Left ventricle myocardium inferior (tissue), 1 donor: Measurements from ENCODE around the gene ODC1. TPM values are rescaled to one million over a fixed set of nuclear protein-coding genes. Genes with fewer than 3 reads are reported as not detected.

Source experiments
- DNase-seq: peaks from one replicate; pipeline ENCODE4 v3.0.0-alpha.2; 2020
- H3K27ac ChIP-seq: fragments of 200-600 bp; replicated peaks from 2 replicates; pipeline ENCODE4 v1.8.0; 2021
- H3K27me3 ChIP-seq: fragments of 200-600 bp; 2 replicates; pipeline ENCODE4 v1.8.0; 2021; ENCODE audit warnings: low read depth
- H3K36me3 ChIP-seq: fragments of 200-600 bp; 2 replicates; pipeline ENCODE4 v1.8.0; 2021
- H3K4me1 ChIP-seq: fragments of 200-600 bp; 2 replicates; pipeline ENCODE4 v1.8.0; 2021
- H3K4me3 ChIP-seq: fragments of 200-600 bp; 2 replicates; pipeline ENCODE4 v1.8.0; 2021; ENCODE audit warnings: mild to moderate bottlenecking, moderate library complexity
- H3K9me3 ChIP-seq: fragments of 200-600 bp; replicated peaks from 2 replicates; pipeline ENCODE4 v1.8.0; 2021
- intact Hi-C: fragments of 100-400 bp; cut with micrococcal nuclease; formaldehyde crosslinking; loops from one replicate; pipeline ENCODE4 v1.11.0; 2022
- total RNA-seq: library from RNA; stranded (reverse); fragmentation: NEBNext Ultra II Directional; extraction: Animal tissue kit (Norgen Biotek cat#: 25700); gene quantifications from one replicate; pipeline ENCODE4 v1.2.1, GENCODE V29; 2021
- TF ChIP-seq, protein P1 (sequence below): fragments of 200-600 bp; IDR thresholded peaks from 2 replicates; pipeline ENCODE4 v1.8.0; 2021; ENCODE audit warnings: antibody characterized with exemption, mild to moderate bottlenecking, borderline replicate concordance
- donor health status: DM: no; HTN: yes; CAD: no; lungs with severe emphysema.

The ODC1 gene
- total RNA-seq, 1 donor from 2014 or later, result 41.7 TPM

DNA sequence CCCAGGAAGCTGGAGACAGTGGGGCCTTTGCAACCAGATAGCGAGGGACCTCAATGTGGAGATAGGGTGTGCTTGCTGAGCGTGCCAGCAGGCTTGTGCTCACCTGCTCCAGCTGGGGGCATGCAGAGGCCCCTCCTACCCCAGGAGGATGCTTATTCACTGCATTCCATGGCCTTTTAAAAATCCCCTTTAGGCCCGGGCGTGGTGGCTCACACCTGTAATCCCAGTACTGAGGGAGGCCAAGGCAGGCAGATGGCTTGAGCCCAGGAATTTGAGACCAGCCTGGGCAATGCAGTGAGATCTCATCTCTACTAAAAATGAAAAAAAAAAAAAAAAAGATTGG is 54.5 kb downstream of the ODC1 start:
- Histone ChIP-seq H3K4me1 (peaks cover 69% of the 10 kb centered on the region), H3K4me3 (no peak overlapping the region), H3K27me3 (no peaks in the 10 kb centered on the region), H3K36me3 (no peaks in the 10 kb centered on the region), H3K9me3 (no peaks in the 10 kb centered on the region), H3K27ac (peak overlapping the region; percentile 61)
- intact Hi-C loops, result no loop called here
- DNase-seq, result no peak
- TF ChIP-seq, protein P1, sequence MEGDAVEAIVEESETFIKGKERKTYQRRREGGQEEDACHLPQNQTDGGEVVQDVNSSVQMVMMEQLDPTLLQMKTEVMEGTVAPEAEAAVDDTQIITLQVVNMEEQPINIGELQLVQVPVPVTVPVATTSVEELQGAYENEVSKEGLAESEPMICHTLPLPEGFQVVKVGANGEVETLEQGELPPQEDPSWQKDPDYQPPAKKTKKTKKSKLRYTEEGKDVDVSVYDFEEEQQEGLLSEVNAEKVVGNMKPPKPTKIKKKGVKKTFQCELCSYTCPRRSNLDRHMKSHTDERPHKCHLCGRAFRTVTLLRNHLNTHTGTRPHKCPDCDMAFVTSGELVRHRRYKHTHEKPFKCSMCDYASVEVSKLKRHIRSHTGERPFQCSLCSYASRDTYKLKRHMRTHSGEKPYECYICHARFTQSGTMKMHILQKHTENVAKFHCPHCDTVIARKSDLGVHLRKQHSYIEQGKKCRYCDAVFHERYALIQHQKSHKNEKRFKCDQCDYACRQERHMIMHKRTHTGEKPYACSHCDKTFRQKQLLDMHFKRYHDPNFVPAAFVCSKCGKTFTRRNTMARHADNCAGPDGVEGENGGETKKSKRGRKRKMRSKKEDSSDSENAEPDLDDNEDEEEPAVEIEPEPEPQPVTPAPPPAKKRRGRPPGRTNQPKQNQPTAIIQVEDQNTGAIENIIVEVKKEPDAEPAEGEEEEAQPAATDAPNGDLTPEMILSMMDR, result no peak

DNA sequence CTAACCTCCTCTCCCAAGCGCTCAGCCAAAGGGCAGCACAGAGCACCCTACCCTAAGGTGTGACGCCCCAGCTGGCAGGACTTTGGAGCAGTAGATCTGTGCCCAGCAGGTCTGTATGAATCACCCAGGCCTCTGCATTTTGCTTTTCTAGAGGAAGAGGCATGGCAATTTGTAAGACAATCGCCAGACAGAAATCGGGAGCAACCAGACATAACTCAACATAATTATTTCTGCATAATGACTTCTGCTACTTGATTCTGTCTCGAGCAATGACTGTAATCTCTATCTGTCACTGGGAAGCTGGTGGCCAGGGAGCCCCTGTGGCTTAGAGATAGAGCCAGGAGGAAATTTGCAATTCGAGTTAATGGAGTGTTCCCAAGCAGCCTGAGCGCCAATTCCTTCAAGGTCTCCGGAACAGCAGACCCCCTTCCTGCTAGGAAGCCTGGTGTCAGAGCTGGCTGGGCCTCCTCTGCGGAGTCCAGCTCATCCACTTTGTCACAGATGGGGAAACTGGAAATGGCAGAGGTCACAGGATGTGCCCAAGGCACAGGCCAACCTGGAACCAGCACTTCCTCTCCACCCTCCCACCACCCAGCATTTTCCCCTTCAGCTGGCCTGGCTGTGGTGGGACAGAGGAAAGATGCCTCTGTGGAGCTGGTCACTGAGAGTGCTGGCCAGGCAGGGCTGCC is 55.0 kb downstream of the ODC1 start:
- Histone ChIP-seq H3K27ac (peak overlapping the region; percentile 61), H3K36me3 (no peaks in the 10 kb centered on the region), H3K27me3 (no peaks in the 10 kb centered on the region), H3K9me3 (no peaks in the 10 kb centered on the region), H3K4me1 (peaks cover 69% of the 10 kb centered on the region), H3K4me3 (no peak overlapping the region)
- TF ChIP-seq, protein P1, result no peak
- DNase-seq, result no peak
- intact Hi-C loops, result no loop called here

DNA sequence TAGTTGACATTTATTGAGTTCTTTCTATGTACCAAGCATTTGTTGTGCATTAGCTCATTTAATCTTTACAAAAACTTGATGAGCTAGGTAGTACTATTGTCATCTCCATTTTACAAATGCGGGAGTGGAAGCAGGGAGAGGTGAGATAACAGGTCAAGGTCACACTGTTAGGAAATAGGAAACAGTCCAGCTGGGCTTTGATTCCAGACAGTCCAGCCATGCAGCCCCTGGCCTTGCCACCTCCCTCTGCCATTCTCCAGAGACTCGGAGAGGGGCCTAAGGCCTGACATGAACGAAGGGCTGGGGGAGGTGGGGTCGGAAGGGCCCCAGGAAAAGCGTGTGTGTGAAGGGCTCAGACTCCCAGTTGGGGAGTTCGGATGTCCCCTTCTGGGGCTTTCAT is 55.6 kb downstream of the ODC1 start:
- Histone ChIP-seq H3K4me3 (no peak overlapping the region), H3K27ac (peak overlapping the region; percentile 61), H3K9me3 (no peaks in the 10 kb centered on the region), H3K36me3 (no peaks in the 10 kb centered on the region), H3K27me3 (no peaks in the 10 kb centered on the region), H3K4me1 (peaks cover 69% of the 10 kb centered on the region)
- DNase-seq, result no peak
- intact Hi-C loops, result no loop called here
- TF ChIP-seq, protein P1, result no peak

DNA sequence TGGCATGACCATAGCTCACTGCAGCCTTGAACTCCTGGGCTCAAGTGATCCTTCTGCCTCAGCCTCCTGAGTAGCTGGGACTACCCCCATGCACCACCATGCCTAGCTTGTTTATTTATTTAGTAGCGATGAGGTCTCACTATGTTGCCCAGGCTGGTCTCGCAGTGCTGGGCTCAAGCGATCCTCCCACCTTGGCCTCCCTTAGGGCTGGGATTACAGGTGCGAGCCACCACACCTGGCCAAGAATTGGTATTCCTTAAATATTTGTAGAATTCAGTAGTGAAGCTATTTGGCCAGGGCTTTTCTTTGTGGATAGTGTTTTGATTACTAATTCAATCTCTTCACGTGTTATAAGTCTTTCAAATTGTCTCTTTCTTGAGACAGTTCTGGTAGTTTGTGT is 56.0 kb downstream of the ODC1 start:
- intact Hi-C loops, result no loop called here
- Histone ChIP-seq H3K27ac (no peak overlapping the region), H3K4me3 (no peak overlapping the region), H3K4me1 (peaks cover 69% of the 10 kb centered on the region), H3K36me3 (no peaks in the 10 kb centered on the region), H3K27me3 (no peaks in the 10 kb centered on the region), H3K9me3 (no peaks in the 10 kb centered on the region)
- DNase-seq, result no peak
- TF ChIP-seq, protein P1, result no peak

DNA sequence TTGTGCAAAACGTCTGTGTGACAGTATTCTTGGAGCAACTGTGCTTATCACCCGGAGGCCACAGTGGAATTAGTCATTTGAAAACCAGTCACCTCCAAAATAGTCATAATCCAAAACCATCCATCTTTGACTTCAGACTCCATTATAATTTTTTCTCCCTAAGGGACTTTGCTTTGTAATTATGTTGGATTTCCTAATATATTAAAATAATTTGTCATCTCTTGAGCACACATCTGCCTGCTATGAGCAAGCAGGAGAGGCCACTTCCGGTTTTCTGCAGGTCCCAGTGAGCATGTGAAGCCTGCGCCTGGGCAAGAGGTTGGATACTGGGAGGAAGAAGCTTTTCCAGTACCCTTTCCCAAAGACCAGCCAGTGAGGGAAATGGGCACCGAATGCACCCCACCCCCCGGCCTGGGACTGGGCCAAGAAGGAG is 57.7 kb downstream of the ODC1 start:
- Histone ChIP-seq H3K36me3 (no peaks in the 10 kb centered on the region), H3K4me3 (no peak overlapping the region), H3K9me3 (no peaks in the 10 kb centered on the region), H3K27me3 (no peaks in the 10 kb centered on the region), H3K4me1 (peaks cover 66% of the 10 kb centered on the region), H3K27ac (no peak overlapping the region)
- DNase-seq, result no peak
- intact Hi-C loops, result no loop called here
- TF ChIP-seq, protein P1, result no peak

Other genes starting within 250 kb of the ODC1 start
- 29.4 TPM for gene HPCAL1, start 145.4 kb downstream of the ODC1 start, total RNA-seq
- 17.2 TPM for gene NOL10, start 241.6 kb upstream of the ODC1 start, total RNA-seq